Ureter (tissue), 1 donor: Measurements from ENCODE around the gene PLEKHG3. TPM values are rescaled to one million over a fixed set of nuclear protein-coding genes. Genes with fewer than 3 reads are reported as not detected.
"Not testable (repeated sequence)": the region's sequence is repeated elsewhere in the genome, so short reads cannot be mapped to it uniquely, and the experiment has no call there.

Experiments
- DNase-seq: peaks from one replicate; pipeline ENCODE4 v3.0.0-alpha.2; 2020; ENCODE audit warnings: low spot score
- total RNA-seq: library from RNA; stranded (reverse); gene quantifications from one replicate; pipeline ENCODE4 v1.2.4, GENCODE V29; 2023
- donor health status: DM: yes; HTN: yes; CAD: no.

The PLEKHG3 gene
- 111 TPM for total RNA-seq

- DNase-seq = peak; percentile 90
Observed at GRCh38 chr14:64704143-64704742, at the start of gene PLEKHG3. Gene PLEKHG3, plus strand, starts transcription at chr14:64704424. Its CDS starts 23,208 bp downstream, at chr14:64727632.

- DNase-seq = no peak
Observed at GRCh38 chr14:64654901-64655300, 49.3 kb upstream of the PLEKHG3 start.

- peak; percentile 65 for DNase-seq
Observed at GRCh38 chr14:64656986-64657385, 47.2 kb upstream of the PLEKHG3 start.

GRCh38 chr14:64658201-64658600 is 46.0 kb upstream of the PLEKHG3 start:
- DNase-seq = no peak

GRCh38 chr14:64658700-64659264 is 45.4 kb upstream of the PLEKHG3 start:
- DNase-seq = not testable (repeated sequence)

GRCh38 chr14:64659366-64659765 is 44.9 kb upstream of the PLEKHG3 start:
- no peak for DNase-seq

- DNase-seq = no peak
Observed at GRCh38 chr14:64663174-64663573, 41.0 kb upstream of the PLEKHG3 start.

- no peak for DNase-seq
Observed at GRCh38 chr14:64671591-64671990, 32.6 kb upstream of the PLEKHG3 start.

GRCh38 chr14:64673316-64673715 is 30.9 kb upstream of the PLEKHG3 start:
- DNase-seq = no peak

GRCh38 chr14:64673748-64674147 is 30.5 kb upstream of the PLEKHG3 start:
- DNase-seq = no peak

GRCh38 chr14:64674829-64675228 is 29.4 kb upstream of the PLEKHG3 start:
- DNase-seq = no peak

- no peak for DNase-seq
Observed at GRCh38 chr14:64675312-64675711, 28.9 kb upstream of the PLEKHG3 start.

- DNase-seq = no peak
Observed at GRCh38 chr14:64676410-64677008, 27.7 kb upstream of the PLEKHG3 start.

GRCh38 chr14:64680013-64680713 is 24.1 kb upstream of the PLEKHG3 start:
- peak; percentile 84 for DNase-seq

GRCh38 chr14:64680714-64681065 is 23.5 kb upstream of the PLEKHG3 start:
- no peak for DNase-seq

- peak; percentile 76 for DNase-seq
Observed at GRCh38 chr14:64681796-64682710, 22.2 kb upstream of the PLEKHG3 start.

- no peak for DNase-seq
Observed at GRCh38 chr14:64682843-64683242, 21.4 kb upstream of the PLEKHG3 start.

- DNase-seq = no peak
Observed at GRCh38 chr14:64683264-64683663, 21.0 kb upstream of the PLEKHG3 start.

GRCh38 chr14:64684091-64684490 is 20.1 kb upstream of the PLEKHG3 start:
- no peak for DNase-seq

GRCh38 chr14:64685371-64686281 is 18.6 kb upstream of the PLEKHG3 start:
- no peak for DNase-seq

GRCh38 chr14:64686282-64686615 is 18.0 kb upstream of the PLEKHG3 start:
- no peak for DNase-seq
